ENCODE data around the gene RNF6. TPM values are rescaled to one million over a fixed set of nuclear protein-coding genes. Genes with fewer than 3 reads are reported as not detected.

The RNF6 gene
- total and polyA plus RNA-seq, 2 donors (not counting 1 experiment from before 2014, with no cell fraction given): 39.4 to 71.2 TPM

DNA sequence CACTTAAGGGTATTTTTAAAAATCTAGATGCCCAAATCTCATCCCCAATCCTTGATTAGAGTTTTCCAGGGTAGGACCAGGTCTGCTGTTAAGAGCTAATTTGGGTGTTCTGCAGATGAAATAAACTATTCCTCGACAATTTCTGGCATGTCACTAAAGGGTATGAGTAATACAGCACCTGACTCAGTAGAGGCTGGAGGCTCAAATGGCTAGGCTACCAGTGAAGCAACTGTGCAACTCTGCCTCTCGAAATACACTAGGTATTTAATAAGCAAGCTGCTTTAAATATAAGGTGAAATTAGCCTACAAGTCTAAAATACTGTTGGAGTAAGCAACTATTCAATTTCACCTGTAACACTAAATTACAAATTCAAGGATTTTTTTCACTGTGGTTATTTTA is 1.5 kb downstream of the RNF6 start:
- peak overlapping the region; percentile 84 to 92 (median 89) for H3K4me3 ChIP-seq (replicated peaks in 1 of 4; ENCODE audit: control extremely low read depth in 1 of 4, insufficient read depth in 1 of 4, low read depth in 3 of 4, low read length in 4 of 4)
- peak overlapping the region; percentile 93 for H3K4me2 ChIP-seq (ENCODE audit: extremely low read depth, insufficient read depth, low read length)
- DNase-seq (ENCODE audit: low read depth in 2 of 2): peak; percentile 47 to 71
- H3K79me2 ChIP-seq (ENCODE audit: control insufficient read depth, insufficient read depth, low read length): peaks cover 16% of the 10 kb centered on the region
- no peaks in the 10 kb centered on the region for H4K20me1 ChIP-seq (ENCODE audit: control insufficient read depth, extremely low read depth, insufficient read depth, low read length)
- H3K4me1 ChIP-seq (ENCODE audit: control insufficient read depth, extremely low read depth, insufficient read depth, low read length): peaks cover 4% of the 10 kb centered on the region
- H3K27me3 ChIP-seq (ENCODE audit: control insufficient read depth, insufficient read depth, low read length): no peaks in the 10 kb centered on the region
- no peaks in the 10 kb centered on the region for H3K9me3 ChIP-seq (ENCODE audit: control insufficient read depth, insufficient read depth, low read depth, low read length)
- no peak overlapping the region for H3K27ac ChIP-seq (ENCODE audit: insufficient read depth, low read length)
- TF ChIP-seq CTCF (conservative IDR thresholded peaks at IDR 0.05 in 1 of 2, IDR thresholded peaks at IDR 0.05 in 1 of 2; ENCODE audit: low read depth in 1 of 2, low read length in 2 of 2) (no peak), EZH2 (IDR thresholded peaks at IDR 0.05; ENCODE audit: low read length, missing control alignments) (no peak)
- peaks cover 3% of the 10 kb centered on the region for H3K36me3 ChIP-seq (ENCODE audit: control insufficient read depth, insufficient read depth, low read length)
- H3K9ac ChIP-seq (ENCODE audit: insufficient read depth, low read length): no peak overlapping the region
- no peak overlapping the region for H2AFZ ChIP-seq (ENCODE audit: low read length)

- TF ChIP-seq CTCF (conservative IDR thresholded peaks at IDR 0.05 in 1 of 2, IDR thresholded peaks at IDR 0.05 in 1 of 2; ENCODE audit: low read depth in 1 of 2, low read length in 2 of 2): no peak
- no peak for TF ChIP-seq EZH2 (IDR thresholded peaks at IDR 0.05; ENCODE audit: low read length, missing control alignments)
- Histone ChIP-seq H2AFZ (ENCODE audit: low read length) (no peak overlapping the region), H3K4me1 (ENCODE audit: control insufficient read depth, extremely low read depth, insufficient read depth, low read length) (peaks cover 4% of the 10 kb centered on the region), H3K4me3 (replicated peaks in 1 of 4; ENCODE audit: control extremely low read depth in 1 of 4, insufficient read depth in 1 of 4, low read depth in 3 of 4, low read length in 4 of 4) (peak overlapping the region in 2 of 4 experiments; percentile 84 to 92), H3K79me2 (ENCODE audit: control insufficient read depth, insufficient read depth, low read length) (peaks cover 16% of the 10 kb centered on the region), H3K9ac (ENCODE audit: insufficient read depth, low read length) (no peak overlapping the region), H3K36me3 (ENCODE audit: control insufficient read depth, insufficient read depth, low read length) (peaks cover 3% of the 10 kb centered on the region), H4K20me1 (ENCODE audit: control insufficient read depth, extremely low read depth, insufficient read depth, low read length) (no peaks in the 10 kb centered on the region), H3K27me3 (ENCODE audit: control insufficient read depth, insufficient read depth, low read length) (no peaks in the 10 kb centered on the region), H3K27ac (ENCODE audit: insufficient read depth, low read length) (no peak overlapping the region), H3K9me3 (ENCODE audit: control insufficient read depth, insufficient read depth, low read depth, low read length) (no peaks in the 10 kb centered on the region), H3K4me2 (ENCODE audit: extremely low read depth, insufficient read depth, low read length) (peak overlapping the region; percentile 40)
- peak; percentile 3 to 65 for DNase-seq (ENCODE audit: low read depth in 2 of 2)
Observed at GRCh38 chr13:26219726-26220125, 2.4 kb downstream of the RNF6 start.

GRCh38 chr13:26216042-26216441 is 6.1 kb downstream of the RNF6 start:
- Histone ChIP-seq H3K4me2 (ENCODE audit: extremely low read depth, insufficient read depth, low read length) (no peak overlapping the region), H3K79me2 (ENCODE audit: control insufficient read depth, insufficient read depth, low read length) (peaks cover 13% of the 10 kb centered on the region), H4K20me1 (ENCODE audit: control insufficient read depth, extremely low read depth, insufficient read depth, low read length) (no peaks in the 10 kb centered on the region), H3K27ac (ENCODE audit: insufficient read depth, low read length) (no peak overlapping the region), H3K9me3 (ENCODE audit: control insufficient read depth, insufficient read depth, low read depth, low read length) (no peaks in the 10 kb centered on the region), H3K4me1 (ENCODE audit: control insufficient read depth, extremely low read depth, insufficient read depth, low read length) (peaks cover 4% of the 10 kb centered on the region), H3K27me3 (ENCODE audit: control insufficient read depth, insufficient read depth, low read length) (no peaks in the 10 kb centered on the region), H3K4me3 (replicated peaks in 1 of 4; ENCODE audit: control extremely low read depth in 1 of 4, insufficient read depth in 1 of 4, low read depth in 3 of 4, low read length in 4 of 4) (no peak overlapping the region), H2AFZ (ENCODE audit: low read length) (no peak overlapping the region), H3K36me3 (ENCODE audit: control insufficient read depth, insufficient read depth, low read length) (peaks cover 7% of the 10 kb centered on the region), H3K9ac (ENCODE audit: insufficient read depth, low read length) (no peak overlapping the region)
- no peak for DNase-seq (ENCODE audit: low read depth in 2 of 2)
- TF ChIP-seq CTCF (conservative IDR thresholded peaks at IDR 0.05 in 1 of 2, IDR thresholded peaks at IDR 0.05 in 1 of 2; ENCODE audit: low read depth in 1 of 2, low read length in 2 of 2) (no peak), EZH2 (IDR thresholded peaks at IDR 0.05; ENCODE audit: low read length, missing control alignments) (no peak)

All from fibroblast of lung (primary cell).